Naive B cell (primary cell): ENCODE results near the gene NR1D1. TPM values are rescaled to one million over a fixed set of nuclear protein-coding genes. Genes with fewer than 3 reads are reported as not detected.
A peak's percentile ranks its signal among the peaks of the same experiment; 100 is the strongest.

Experiments
- ATAC-seq, 2 donors: fragments of 150-1000 bp; cut with Tn5 transposase; 2 replicates each; pipeline ENCODE4 v1.10.0; 2021; ENCODE audit warnings: low read depth in 2 of 2, mild to moderate bottlenecking in 2 of 2, moderate library complexity in 2 of 2
- DNase-seq: peaks from one replicate; pipeline ENCODE4 v3.0.0; 2022
- H3K27ac Mint-ChIP-seq, 6 donors: one replicate each; pipeline ENCODE4 v1.8.0; 2020 to 2022; ENCODE audit warnings: mild to moderate bottlenecking in 6 of 6, mixed read lengths in 6 of 6, moderate library complexity in 5 of 6, inconsistent platforms in 2 of 6
- H3K27me3 Mint-ChIP-seq, 3 donors: one replicate each; pipeline ENCODE4 v1.8.0; 2021 to 2022; ENCODE audit warnings: mixed read lengths in 3 of 3, mild to moderate bottlenecking in 1 of 3
- H3K36me3 Mint-ChIP-seq, 2 donors: one replicate each; pipeline ENCODE4 v1.8.0; 2020 to 2022; ENCODE audit warnings: mixed read lengths in 2 of 2, inconsistent platforms in 1 of 2, mild to moderate bottlenecking in 1 of 2
- H3K4me1 Mint-ChIP-seq, 3 donors: one replicate each; pipeline ENCODE4 v1.8.0; 2020 to 2022; ENCODE audit warnings: mixed read lengths in 3 of 3, inconsistent platforms in 1 of 3, mild to moderate bottlenecking in 1 of 3, moderate library complexity in 1 of 3
- H3K4me3 Mint-ChIP-seq, 8 donors: one replicate each; pipeline ENCODE4 v1.8.0; 2020 to 2022; ENCODE audit warnings: mild to moderate bottlenecking in 8 of 8, mixed read lengths in 8 of 8, moderate library complexity in 8 of 8, inconsistent platforms in 2 of 8
- H3K9me3 Mint-ChIP-seq, 7 donors: one replicate each; pipeline ENCODE4 v1.8.0; 2020 to 2022; ENCODE audit warnings: mixed read lengths in 7 of 7, mild to moderate bottlenecking in 5 of 7, inconsistent platforms in 2 of 7, moderate library complexity in 1 of 7
- polyA plus RNA-seq, 6 donors: library from polyadenylated mRNA; unstranded; fragments of 300-500 nt; fragmentation: Illumina TruSeq; gene quantifications; one replicate each; pipeline ENCODE4 v1.2.3, GENCODE V29; 2021; ENCODE audit warnings: low read depth in 6 of 6

The NR1D1 gene
- polyA plus RNA-seq, 6 donors from 2014 or later = 1.1 to 2.9 (median 2.1) TPM; not detected in 1

GRCh38 chr17:40065769-40066510, 34.4 kb downstream of the NR1D1 start:
- no peaks in the 10 kb centered on the region for H3K27me3 Mint-ChIP-seq
- H3K27ac Mint-ChIP-seq = peak overlapping the region in 4 of 6 donors; percentile 9 to 83 (median 35)
- no peaks in the 10 kb centered on the region for H3K9me3 Mint-ChIP-seq
- no peaks in the 10 kb centered on the region for H3K36me3 Mint-ChIP-seq
- H3K4me3 Mint-ChIP-seq = peak overlapping the region in 2 of 8 donors; percentile 54 to 78
- no peak for ATAC-seq
- no peak for DNase-seq
- H3K4me1 Mint-ChIP-seq = peaks cover 73 to 81% (median 73%) of the 10 kb centered on the region in 3 donors

GRCh38 chr17:40064971-40065768, 35.2 kb downstream of the NR1D1 start:
- Mint-ChIP-seq H3K27me3 (no peaks in the 10 kb centered on the region), H3K27ac (peak overlapping the region in 4 of 6 donors; percentile 6 to 76 (median 56)), H3K4me1 (peaks cover 66 to 74% (median 66%) of the 10 kb centered on the region in 3 donors), H3K4me3 (peak overlapping the region in 7 of 8 donors; percentile 10 to 95 (median 82)), H3K36me3 (no peaks in the 10 kb centered on the region), H3K9me3 (no peaks in the 10 kb centered on the region)
- ATAC-seq (no peak), DNase-seq (no peak)

GRCh38 chr17:40063901-40064531, 36.4 kb downstream of the NR1D1 start:
- H3K4me1 Mint-ChIP-seq = peaks cover 54 to 62% (median 55%) of the 10 kb centered on the region in 3 donors
- no peak for ATAC-seq

GRCh38 chr17:40063187-40063771, 37.1 kb downstream of the NR1D1 start:
- peaks cover 0 to 13% (median 2%) of the 10 kb centered on the region in 3 donors for H3K27me3 Mint-ChIP-seq
- H3K4me3 Mint-ChIP-seq = peak overlapping the region; percentile 76 to 95 (median 87)
- ATAC-seq (peak; percentile 4 to 5), DNase-seq (peak; percentile 27)
- H3K4me1 Mint-ChIP-seq = peaks cover 47 to 55% (median 47%) of the 10 kb centered on the region in 3 donors
- no peaks in the 10 kb centered on the region for H3K36me3 Mint-ChIP-seq
- H3K9me3 Mint-ChIP-seq = no peaks in the 10 kb centered on the region
- peak overlapping the region in 3 of 6 donors; percentile 13 to 84 (median 71) for H3K27ac Mint-ChIP-seq

More at GRCh38 chr17:40063901-40064531, 36.4 kb downstream of the NR1D1 start:
- Mint-ChIP-seq H3K4me3 (peak overlapping the region; percentile 76 to 95 (median 87)), H3K27me3 (peaks cover 0 to 9% (median 0%) of the 10 kb centered on the region in 3 donors), H3K9me3 (no peaks in the 10 kb centered on the region), H3K36me3 (no peaks in the 10 kb centered on the region), H3K27ac (peak overlapping the region in 1 of 6 donors; percentile 71)
- no peak for DNase-seq

GRCh38 chr17:40062329-40063186, 37.8 kb downstream of the NR1D1 start, which contains the start of gene THRA:
TSS of gene THRA (plus strand) at chr17:40062965. CDS start at chr17:40074489, 11,524 bp downstream.
- peaks cover 40 to 48% (median 41%) of the 10 kb centered on the region in 3 donors for H3K4me1 Mint-ChIP-seq
- H3K4me3 Mint-ChIP-seq = peak within 1 kb of the TSS; percentile 82 to 95 (median 92)
- ATAC-seq = peak; percentile 87 to 90
- H3K27ac Mint-ChIP-seq = peak within 1 kb of the TSS; percentile 82 to 94 (median 90)
- H3K36me3 Mint-ChIP-seq = no peaks in the 10 kb centered on the region
- peaks cover 0 to 19% (median 9%) of the 10 kb centered on the region in 3 donors for H3K27me3 Mint-ChIP-seq
- DNase-seq = peak; percentile 75
- H3K9me3 Mint-ChIP-seq = no peaks in the 10 kb centered on the region

GRCh38 chr17:40061609-40062038, 38.8 kb downstream of the NR1D1 start:
- Mint-ChIP-seq H3K36me3 (no peaks in the 10 kb centered on the region), H3K4me3 (peak overlapping the region in 7 of 8 donors; percentile 82 to 94 (median 87)), H3K4me1 (peaks cover 33 to 38% (median 37%) of the 10 kb centered on the region in 3 donors), H3K27me3 (peaks cover 0 to 26% (median 17%) of the 10 kb centered on the region in 3 donors), H3K9me3 (no peaks in the 10 kb centered on the region), H3K27ac (peak overlapping the region in 5 of 6 donors; percentile 54 to 94 (median 92))
- ATAC-seq = no peak
- DNase-seq = no peak

- DNase-seq = no peak
- H3K27me3 Mint-ChIP-seq = peaks cover 3 to 30% (median 23%) of the 10 kb centered on the region in 3 donors
- peak overlapping the region in 5 of 8 donors; percentile 83 to 91 (median 87) for H3K4me3 Mint-ChIP-seq
- ATAC-seq = no peak
- H3K4me1 Mint-ChIP-seq = peaks cover 31 to 37% (median 35%) of the 10 kb centered on the region in 3 donors
- no peaks in the 10 kb centered on the region for H3K9me3 Mint-ChIP-seq
- no peaks in the 10 kb centered on the region for H3K36me3 Mint-ChIP-seq
- peak overlapping the region in 1 of 6 donors; percentile 80 for H3K27ac Mint-ChIP-seq
These were observed 39.3 kb downstream of the NR1D1 start for GRCh38 chr17:40060887-40061608.

- no peak for ATAC-seq
- peak overlapping the region in 1 of 8 donors; percentile 73 for H3K4me3 Mint-ChIP-seq
- peaks cover 3 to 30% (median 23%) of the 10 kb centered on the region in 3 donors for H3K27me3 Mint-ChIP-seq
- no peaks in the 10 kb centered on the region for H3K36me3 Mint-ChIP-seq
- DNase-seq = no peak
- peaks cover 29 to 31% (median 30%) of the 10 kb centered on the region in 3 donors for H3K4me1 Mint-ChIP-seq
- no peaks in the 10 kb centered on the region for H3K9me3 Mint-ChIP-seq
- peak overlapping the region in 1 of 6 donors; percentile 39 for H3K27ac Mint-ChIP-seq
These were observed 40.5 kb downstream of the NR1D1 start for GRCh38 chr17:40059729-40060475.

GRCh38 chr17:40058865-40059264, 41.5 kb downstream of the NR1D1 start:
- H3K4me3 Mint-ChIP-seq = peak overlapping the region in 1 of 8 donors; percentile 73
- peaks cover 3 to 30% (median 23%) of the 10 kb centered on the region in 3 donors for H3K27me3 Mint-ChIP-seq
- H3K27ac Mint-ChIP-seq = no peak overlapping the region

GRCh38 chr17:40058186-40058784, 42.1 kb downstream of the NR1D1 start:
- peak overlapping the region in 1 of 6 donors; percentile 82 for H3K27ac Mint-ChIP-seq
- H3K9me3 Mint-ChIP-seq = no peaks in the 10 kb centered on the region
- peaks cover 3 to 30% (median 23%) of the 10 kb centered on the region in 3 donors for H3K27me3 Mint-ChIP-seq
- DNase-seq (no peak), ATAC-seq (no peak)
- H3K4me3 Mint-ChIP-seq = peak overlapping the region in 1 of 8 donors; percentile 24
- peaks cover 23 to 28% (median 24%) of the 10 kb centered on the region in 3 donors for H3K4me1 Mint-ChIP-seq
- H3K36me3 Mint-ChIP-seq = no peaks in the 10 kb centered on the region

More at GRCh38 chr17:40058865-40059264, 41.5 kb downstream of the NR1D1 start:
- Mint-ChIP-seq H3K4me1 (peaks cover 25 to 30% (median 26%) of the 10 kb centered on the region in 3 donors), H3K36me3 (no peaks in the 10 kb centered on the region), H3K9me3 (no peaks in the 10 kb centered on the region)
- ATAC-seq = no peak
- no peak for DNase-seq
